Hematopoietic multipotent progenitor cell treated with erythropoietin and hydrocortisone succinate and interleukin-3 and kit ligand, for 6 days (in vitro differentiated cells): ENCODE measurements around the gene LIX1.
"Not testable (repeated sequence)": the region's sequence is repeated elsewhere in the genome, so short reads cannot be mapped to it uniquely, and the experiment has no call there.

Experiments used
- DNase-seq: peaks from one replicate; pipeline ENCODE4 v3.0.0-alpha.2; 2015

LIX1 gene

GRCh38 chr5:97142521-97143254 lies at the start of gene LIX1:
Gene LIX1, minus strand, starts transcription at chr5:97142611. Its CDS starts 35 bp downstream, at chr5:97142576.
- peak; percentile 72 for DNase-seq

- DNase-seq: no peak
Observed at GRCh38 chr5:97191893-97192292, 49.5 kb upstream of the LIX1 start.

- not testable (repeated sequence) for DNase-seq
Observed at GRCh38 chr5:97189523-97189922, 47.1 kb upstream of the LIX1 start.

- no peak for DNase-seq
Observed at GRCh38 chr5:97183930-97184213, 41.5 kb upstream of the LIX1 start.

GRCh38 chr5:97183100-97183929 lies 40.9 kb upstream of the LIX1 start, which contains the start of gene RIOK2:
Gene RIOK2, minus strand, starts transcription at chr5:97183247. Its CDS starts 56 bp downstream, at chr5:97183191.
- peak; percentile 98 for DNase-seq

DNA sequence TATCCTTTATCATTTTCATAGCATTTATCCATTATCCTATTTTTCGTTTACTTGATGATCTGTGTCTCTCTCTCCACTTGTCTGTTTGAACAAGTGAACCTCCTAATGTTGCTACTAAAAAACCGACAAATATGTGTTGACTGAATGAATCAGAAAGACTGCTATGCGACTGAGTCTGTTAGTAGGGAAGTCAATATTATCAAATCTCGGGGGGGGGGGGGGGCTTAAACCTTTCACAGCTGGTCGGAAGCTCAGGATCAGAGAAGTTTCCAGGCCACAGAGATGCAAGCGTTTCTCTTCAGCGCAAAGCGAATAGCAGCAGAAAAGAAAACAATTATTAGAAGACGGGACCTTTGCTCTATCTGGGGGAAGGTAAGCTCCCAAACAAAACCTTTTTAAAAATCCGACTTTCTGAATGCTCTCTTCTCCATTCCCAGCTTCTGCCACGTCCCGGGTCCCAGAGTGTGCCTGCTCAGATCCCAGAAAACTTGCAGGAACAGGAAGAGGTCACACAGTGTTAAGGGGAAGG lies 40.2 kb upstream of the LIX1 start:
- DNase-seq: peak; percentile 41

DNA sequence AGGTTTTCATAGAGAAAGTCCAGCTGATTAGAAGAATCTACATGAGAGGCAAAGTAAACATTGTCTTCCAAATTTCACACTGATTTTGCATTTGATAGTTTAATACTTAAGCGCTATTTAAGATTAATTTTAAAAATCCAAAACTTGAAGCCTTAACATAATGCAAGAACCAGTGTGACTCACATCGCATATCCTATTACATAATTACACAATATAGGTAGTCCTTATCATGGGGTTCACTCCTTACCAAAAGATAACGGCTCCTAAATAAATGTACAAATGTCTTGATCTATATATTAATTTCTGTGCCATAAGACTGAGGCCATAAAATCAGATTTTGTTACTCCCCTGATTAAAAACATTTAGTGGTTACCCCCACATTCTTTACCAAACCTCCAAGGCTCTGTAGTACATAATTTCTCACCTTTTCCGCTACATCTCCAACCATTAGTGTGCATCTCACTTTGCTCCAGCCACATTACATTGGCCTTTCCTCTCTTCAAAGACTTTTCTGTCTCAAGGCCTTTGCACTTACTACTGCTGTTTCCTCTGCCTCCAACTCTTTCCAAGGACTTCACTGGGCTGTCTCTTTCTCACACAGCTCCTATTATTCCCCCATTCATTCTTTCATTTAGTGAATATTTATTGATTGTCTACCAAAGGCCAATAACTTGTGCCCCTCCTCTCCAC lies 39.6 kb upstream of the LIX1 start:
- DNase-seq: no peak

DNA sequence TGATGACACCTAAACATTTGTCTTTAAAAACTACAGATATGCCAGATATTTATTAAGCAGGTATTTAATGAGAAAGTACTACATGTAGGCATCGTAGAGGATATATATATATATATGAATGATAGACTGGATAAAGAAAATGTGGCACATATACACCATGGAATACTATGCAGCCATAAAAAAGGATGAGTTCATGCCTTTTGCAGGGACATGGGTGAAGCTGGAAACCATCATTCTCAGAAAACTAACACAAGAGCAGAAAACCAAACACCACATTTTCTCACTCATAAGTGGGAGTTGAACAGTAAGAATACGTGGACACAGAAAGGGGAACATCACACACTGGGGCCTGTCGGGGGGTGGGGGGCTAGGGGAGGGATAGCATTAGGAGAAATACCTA lies 37.0 kb upstream of the LIX1 start:
- not testable (repeated sequence) for DNase-seq

- no peak for DNase-seq
Observed at GRCh38 chr5:97172227-97172626, 29.8 kb upstream of the LIX1 start.

- DNase-seq: no peak
Observed at GRCh38 chr5:97171703-97172102, 29.3 kb upstream of the LIX1 start.

DNA sequence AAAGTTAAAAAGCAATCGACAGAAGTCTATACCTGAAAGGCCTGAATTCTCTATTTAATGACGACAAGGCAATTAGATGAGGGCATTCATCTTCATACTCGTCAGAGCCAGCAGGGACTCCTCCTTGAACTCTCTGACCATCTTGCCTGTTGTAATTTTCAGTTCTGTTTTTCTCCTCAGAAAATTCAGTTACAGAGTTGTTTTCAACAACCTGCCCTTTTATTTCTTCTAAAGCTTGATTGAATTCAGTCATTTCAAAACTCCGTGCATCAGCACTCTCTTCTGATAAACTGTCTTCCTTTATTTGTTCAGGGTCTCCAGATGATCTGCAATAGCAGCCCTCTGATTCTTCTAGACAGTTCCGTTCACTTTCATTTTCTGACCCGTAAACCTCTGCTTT lies 25.0 kb upstream of the LIX1 start:
- no peak for DNase-seq

GRCh38 chr5:97165726-97166125 lies 23.3 kb upstream of the LIX1 start:
- no peak for DNase-seq

DNA sequence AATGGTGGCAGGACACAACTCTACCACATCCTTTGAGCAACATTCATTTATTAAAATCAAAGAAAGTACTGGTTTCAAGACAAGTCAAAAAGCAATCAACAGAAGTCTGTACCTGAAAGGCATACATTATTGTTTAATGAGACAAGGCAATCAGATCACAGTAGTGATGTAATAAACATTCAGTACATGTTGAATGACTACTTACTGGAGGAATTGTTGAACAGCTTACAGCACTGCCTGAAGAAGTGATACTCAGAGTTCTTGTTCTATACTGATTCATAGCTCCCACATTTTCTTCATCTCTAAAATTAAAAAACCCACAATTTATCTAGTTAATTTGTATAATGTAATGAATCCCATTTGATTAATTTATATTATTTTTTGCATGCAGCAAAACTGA lies 22.4 kb upstream of the LIX1 start:
- DNase-seq: no peak

- DNase-seq: no peak
Observed at GRCh38 chr5:97163790-97164285, 21.4 kb upstream of the LIX1 start.

DNA sequence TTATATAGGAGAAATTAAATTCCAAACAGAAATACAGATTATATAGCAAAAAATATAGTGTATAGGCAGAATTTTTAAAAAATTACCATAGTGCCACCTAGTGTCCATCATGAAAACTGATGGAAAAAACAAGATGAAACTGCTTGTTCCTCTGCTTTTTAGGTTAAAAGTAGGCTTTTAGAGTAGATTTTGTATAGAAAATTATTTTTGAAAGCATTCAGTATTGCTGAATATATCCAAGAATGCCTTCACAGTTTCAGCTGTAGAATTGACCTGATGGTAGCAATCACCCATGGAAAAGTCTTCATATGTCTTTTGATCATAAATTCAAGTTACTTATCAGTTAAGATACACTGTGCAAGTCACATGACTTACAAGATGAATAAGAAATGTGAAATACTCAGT lies 21.0 kb upstream of the LIX1 start:
- DNase-seq: peak; percentile 61

DNA sequence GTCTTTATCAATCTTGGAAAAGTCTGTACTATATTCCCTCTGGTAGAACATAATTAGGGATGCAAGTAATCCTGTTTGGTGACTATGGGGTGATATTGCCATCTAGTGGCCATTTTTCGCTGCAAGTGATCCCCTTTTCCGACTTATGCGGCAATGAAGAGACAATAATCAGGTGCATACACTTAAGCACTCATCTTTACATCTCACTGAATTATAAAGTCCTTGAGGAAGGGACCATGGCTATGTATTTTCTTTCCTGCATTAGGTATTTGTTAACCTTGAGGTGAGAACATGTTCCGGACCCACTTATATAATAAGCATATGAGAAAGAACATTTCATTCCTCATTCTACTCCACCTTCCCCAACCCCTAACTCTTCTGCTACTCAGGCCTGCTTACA lies 19.6 kb upstream of the LIX1 start:
- DNase-seq: peak; percentile 83

DNA sequence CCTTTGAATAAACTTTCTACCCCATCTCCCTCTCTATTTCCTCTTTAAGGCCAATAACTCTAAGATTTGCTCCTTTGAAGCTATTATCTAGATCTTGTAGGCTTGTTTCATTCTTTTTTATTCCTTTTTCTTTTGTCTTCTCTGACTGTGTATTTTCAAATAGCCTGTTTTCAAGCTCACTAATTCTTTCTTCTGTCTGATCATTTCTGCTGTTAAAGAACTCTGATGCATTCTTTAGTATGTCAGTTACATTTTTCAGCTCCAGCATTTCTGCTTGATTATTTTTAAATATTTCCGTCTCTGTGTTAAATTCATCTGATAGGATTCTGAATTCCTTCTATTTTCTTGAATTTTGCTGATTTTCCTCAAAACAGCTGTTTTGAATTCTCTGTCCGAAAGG lies 15.3 kb upstream of the LIX1 start:
- DNase-seq: no peak

- DNase-seq: no peak
Observed at GRCh38 chr5:97151370-97151769, 9.0 kb upstream of the LIX1 start.

DNA sequence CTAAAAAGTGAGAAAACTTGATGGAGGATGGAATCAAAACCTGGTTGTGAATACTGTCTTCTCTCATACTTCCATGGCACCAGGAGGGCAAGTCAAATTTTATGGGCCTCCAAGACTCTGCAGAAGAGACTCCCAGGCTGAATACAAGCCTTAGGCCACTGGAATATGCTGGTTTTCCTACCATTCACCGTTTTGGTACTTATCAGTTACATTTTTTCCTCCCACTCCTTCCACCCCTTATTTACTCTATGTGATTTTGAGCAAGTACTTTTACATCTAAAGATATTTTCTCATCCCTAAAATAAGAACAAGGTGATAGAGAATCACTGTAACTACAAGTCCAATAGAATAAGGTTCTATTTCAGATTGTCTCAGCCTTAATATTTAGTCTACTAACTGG lies 8.0 kb upstream of the LIX1 start:
- DNase-seq: no peak

DNA sequence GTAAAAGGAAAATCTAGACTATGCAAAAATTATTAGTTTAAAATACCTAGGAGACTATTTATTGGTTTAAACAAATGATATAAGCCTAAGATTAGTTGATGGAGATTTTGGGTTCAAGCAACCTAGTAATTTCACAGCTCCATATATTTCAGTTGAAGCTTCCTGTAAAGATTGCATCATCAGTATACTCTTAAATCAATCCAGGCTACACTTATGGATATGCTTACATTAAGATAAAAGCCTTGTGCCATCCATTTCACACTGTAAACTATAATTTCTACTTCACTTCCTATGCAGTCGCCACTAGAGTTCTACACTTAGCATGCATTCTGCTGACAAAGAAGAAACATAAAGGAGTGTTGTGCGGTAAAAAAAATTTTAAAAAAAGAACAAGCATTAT lies 7.3 kb upstream of the LIX1 start:
- DNase-seq: no peak

DNA sequence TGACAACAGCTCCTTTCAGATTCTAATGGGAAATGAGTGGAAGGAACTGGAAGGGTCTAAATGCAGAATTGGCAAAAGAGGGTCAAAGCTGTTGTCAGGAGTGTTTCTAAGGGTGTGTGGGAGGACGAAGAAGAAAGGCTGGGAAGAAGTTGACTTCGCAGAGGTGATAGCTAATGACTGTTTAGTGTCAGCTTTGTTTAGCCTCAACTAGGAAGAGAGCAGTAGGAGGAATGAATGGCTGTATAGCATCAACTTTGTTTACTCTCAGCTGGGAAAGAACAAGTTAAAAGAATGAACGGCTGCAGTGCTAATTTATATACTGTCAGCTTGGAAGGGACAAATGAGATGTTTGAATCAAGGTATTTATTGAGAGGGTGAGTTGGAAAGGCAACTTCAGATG lies 5.9 kb upstream of the LIX1 start:
- DNase-seq: no peak

DNA sequence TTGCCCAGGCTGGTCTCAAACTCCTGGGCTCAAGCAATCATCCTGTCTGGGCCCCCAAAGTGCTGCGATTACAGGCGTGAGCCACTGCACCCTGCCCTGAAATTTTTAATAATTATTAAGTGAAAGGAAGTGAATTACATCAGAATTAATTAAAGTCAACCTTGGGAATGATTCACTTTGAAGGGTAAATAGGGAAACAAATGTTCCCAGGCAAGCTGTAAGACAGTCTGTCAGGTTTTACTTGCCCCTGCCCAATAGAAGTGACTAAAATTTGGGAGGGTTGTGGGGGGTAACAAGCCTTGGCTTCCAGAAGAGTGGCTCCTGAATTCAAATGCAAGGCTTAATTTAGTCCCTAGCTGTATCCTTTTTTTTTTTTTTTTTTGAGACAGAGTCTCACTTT lies 1.3 kb upstream of the LIX1 start:
- DNase-seq: no peak

DNA sequence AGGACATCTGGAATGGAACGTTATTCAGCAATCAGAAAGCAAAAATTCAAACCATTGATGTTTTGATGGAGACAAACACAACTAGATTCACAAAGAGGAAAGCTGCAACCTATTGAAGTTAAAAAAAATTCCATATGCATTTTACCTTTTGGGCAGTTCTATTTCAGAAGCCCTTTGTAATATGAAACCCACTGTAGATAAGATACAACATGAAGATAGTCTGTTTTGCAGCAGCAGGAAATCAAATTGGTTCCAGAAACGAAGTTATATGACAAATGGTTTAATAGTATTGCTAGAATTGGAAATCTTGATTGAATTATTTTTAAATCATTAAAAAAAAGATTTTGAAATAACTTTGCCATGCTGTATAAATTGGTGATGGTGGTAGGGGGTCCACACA lies 872 bp downstream of the LIX1 start:
- DNase-seq: no peak
